Measurements from ENCODE around the gene RINL.

DNA sequence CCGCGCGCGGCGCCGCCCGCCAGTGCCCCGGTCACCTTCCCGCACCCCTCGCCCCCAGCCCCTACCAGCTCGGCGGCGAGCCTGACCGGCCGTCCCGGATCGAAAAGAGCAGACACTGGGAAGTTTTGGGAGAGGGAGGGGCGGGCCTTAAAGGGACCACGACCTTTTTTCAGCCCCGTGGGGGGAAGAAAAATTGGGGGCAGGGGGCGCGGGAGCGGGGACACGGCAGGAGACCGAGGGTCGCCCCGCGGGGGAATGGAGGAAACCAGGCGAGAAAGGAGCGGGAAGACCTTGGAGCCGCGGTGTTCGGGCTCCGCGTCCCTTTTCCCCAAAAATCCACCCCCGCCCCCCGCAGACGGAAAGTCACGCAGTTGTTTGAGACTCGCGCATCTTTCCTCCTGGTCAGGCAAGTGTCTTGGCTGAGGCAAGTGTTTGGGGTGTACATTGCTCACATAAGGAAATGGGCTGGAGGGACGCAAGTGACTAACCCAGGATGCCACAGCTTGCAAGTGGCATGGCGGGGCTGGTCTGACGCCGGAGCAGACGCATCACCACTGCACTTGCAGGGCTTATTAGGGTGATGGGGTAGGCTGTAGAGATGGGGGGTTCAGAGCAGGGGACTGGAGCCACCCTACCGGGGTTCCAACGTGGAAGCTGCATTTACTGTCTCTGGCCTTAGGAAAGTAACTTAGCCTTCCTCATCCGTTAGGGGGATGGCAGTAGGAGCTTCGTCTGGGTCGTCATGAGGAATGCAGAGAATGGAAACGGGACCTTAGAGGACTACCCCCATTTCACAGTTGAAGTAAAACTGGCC lies 25.6 kb downstream of the RINL start:
- TF ChIP-seq, protein P1, sequence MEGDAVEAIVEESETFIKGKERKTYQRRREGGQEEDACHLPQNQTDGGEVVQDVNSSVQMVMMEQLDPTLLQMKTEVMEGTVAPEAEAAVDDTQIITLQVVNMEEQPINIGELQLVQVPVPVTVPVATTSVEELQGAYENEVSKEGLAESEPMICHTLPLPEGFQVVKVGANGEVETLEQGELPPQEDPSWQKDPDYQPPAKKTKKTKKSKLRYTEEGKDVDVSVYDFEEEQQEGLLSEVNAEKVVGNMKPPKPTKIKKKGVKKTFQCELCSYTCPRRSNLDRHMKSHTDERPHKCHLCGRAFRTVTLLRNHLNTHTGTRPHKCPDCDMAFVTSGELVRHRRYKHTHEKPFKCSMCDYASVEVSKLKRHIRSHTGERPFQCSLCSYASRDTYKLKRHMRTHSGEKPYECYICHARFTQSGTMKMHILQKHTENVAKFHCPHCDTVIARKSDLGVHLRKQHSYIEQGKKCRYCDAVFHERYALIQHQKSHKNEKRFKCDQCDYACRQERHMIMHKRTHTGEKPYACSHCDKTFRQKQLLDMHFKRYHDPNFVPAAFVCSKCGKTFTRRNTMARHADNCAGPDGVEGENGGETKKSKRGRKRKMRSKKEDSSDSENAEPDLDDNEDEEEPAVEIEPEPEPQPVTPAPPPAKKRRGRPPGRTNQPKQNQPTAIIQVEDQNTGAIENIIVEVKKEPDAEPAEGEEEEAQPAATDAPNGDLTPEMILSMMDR (IDR thresholded peaks at IDR 0.05), result no peak
- no peak for TF ChIP-seq POLR2A (IDR thresholded peaks at IDR 0.05)

All from testis (tissue), 2 donors.